Right lung (tissue), 5 donors: Measurements from ENCODE around the gene THSD4. TPM values are rescaled to one million over a fixed set of nuclear protein-coding genes. Genes with fewer than 3 reads are reported as not detected.

Source experiments
- DNase-seq, 2 donors: peaks; one replicate each; pipeline ENCODE4 v3.0.0-alpha.2; 2013
- polyA plus RNA-seq, 5 donors: library from polyadenylated mRNA; unstranded; fragments of 120-200 nt; gene quantifications; one replicate each; pipeline versions ENCODE4 v1.2.1 to v1.2.3, GENCODE V29; 2013; ENCODE audit warnings: inconsistent platforms in 1 of 5, low replicate concordance in 1 of 5; ENCODE audit not compliant: insufficient read length in 5 of 5, insufficient read depth in 1 of 5

The THSD4 gene
- polyA plus RNA-seq, 5 donors = 14.0 to 27.2 (median 17.1) TPM

GRCh38 chr15:71748293-71748718, 633.0 kb downstream of the THSD4 start:
- no peak for DNase-seq

- no peak for DNase-seq
Observed at GRCh38 chr15:71749500-71749899, 634.2 kb downstream of the THSD4 start.

DNA sequence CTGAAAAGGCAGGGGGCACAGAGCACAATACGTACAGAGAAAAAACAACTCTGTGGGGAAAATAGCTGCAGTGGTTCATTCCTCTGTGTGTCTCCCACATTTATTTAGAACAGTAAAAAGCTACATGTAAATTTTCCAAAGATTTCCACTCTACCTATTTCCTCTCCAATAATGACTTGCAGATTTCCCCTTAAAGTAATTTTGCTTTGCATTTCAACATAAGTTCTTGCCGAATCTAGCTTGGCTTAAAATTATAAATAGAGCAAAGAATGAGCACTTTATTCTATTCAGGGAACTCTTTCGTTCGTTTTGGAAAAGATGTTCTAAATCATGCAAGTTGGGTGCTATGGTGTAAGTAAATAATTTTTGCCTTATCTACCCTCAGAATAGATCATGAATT, 636.9 kb downstream of the THSD4 start:
- no peak for DNase-seq

DNA sequence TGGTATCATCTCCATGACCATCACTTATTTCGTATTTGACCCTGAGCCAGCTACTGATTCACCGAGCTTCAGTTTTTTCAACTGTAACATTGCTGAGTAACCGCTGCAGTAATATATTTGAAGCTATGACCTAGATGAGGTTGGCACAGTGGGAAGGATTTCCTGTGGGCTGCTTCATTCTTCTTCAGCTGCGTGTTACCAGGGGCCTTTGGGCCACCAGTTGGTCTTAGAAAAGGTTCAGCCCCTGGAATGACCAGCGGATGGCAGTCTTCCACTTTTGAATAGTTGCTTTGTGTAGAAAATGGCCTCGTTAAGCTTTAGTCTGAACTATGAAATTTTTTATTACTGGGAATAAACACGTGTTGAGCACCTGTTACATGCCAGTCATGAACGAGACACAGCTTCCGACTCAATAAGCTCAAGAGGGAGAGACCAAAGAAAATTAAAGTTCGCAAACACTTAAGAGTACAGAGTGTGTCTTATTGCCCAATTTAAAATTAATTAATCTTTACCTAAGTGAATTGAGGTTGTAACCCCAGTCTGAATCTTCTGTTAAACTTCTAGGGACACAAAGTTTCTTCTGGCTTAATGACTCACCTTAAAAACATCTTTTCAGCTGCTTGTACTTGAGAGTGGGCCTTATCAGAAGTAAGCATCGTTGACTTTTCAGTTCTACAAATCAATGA, 637.5 kb downstream of the THSD4 start:
- DNase-seq = peak; percentile 30 to 42

DNA sequence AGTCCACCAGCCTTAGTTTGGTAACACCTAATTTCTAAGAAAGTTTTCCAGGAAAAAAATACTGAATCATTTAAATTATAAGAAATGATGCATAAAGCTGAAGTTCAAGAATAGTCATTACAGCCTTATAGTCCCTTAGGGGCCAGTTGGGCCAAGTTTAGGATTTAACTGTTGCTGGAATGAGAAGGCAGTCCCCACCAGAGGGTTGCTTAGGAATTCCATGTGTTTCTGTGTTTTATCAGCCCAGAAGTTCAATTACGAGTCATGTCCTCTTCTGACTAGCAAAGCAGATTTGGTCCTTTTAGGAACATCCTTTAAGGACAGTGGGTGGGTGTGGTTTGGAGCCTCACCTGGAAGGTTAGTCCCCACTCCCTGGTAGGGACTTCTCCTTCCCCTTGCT, 638.1 kb downstream of the THSD4 start:
- no peak for DNase-seq

DNA sequence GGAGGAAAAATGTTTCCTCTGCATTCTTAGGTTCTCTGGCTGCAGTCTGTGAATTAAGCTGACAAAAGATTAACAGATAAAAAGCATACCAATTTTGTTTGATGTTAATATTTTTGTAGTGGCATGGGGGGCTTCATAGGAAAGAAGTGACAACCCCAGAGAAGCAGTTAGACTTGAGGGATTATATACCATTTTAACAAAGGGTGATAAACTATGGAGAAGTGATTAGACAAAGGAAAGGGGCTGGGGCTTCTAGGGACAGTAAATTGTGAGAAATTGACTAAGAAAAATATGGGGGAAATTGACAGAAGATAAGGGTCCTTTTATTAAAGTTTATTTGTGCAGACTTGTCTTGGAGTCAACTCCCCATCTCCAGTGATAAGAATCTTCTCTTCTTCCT, 639.4 kb downstream of the THSD4 start:
- DNase-seq = no peak

GRCh38 chr15:71755092-71755970, 640.1 kb downstream of the THSD4 start:
- no peak for DNase-seq

DNA sequence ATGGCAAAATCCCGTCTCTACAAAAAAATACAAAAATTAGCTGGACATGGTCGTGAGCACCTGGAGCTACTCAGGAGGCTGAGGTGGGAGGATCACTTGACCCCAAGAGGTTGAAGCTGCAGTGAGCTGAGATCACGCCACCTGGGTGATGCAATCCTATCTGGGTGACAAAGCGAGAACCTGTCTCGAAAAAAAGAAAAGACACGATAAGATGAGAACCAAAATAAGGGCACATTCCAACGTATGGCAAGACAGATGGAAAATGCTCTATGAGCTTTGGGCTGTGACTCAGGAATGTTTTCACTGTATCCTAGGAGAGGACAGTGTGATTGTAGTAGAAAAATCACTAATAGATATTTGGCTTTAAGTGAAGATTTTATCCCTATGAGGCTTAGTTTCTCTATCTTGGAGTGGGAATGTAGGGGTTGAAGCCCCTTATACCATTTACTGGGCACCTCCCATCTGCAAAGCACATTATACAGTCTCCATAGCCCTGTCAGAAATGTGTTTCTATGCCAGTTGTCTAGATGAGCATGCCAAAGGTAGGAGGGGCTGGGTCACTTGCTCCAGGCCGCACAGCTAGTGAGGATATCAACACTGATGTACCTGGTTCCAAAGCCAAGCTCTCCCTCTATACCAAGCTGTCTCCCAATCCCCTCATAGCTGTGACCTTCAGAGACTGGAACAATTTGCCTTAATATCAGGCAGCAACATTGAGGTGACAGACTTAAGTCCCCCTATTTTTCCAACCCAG, 641.5 kb downstream of the THSD4 start:
- DNase-seq = no peak

DNA sequence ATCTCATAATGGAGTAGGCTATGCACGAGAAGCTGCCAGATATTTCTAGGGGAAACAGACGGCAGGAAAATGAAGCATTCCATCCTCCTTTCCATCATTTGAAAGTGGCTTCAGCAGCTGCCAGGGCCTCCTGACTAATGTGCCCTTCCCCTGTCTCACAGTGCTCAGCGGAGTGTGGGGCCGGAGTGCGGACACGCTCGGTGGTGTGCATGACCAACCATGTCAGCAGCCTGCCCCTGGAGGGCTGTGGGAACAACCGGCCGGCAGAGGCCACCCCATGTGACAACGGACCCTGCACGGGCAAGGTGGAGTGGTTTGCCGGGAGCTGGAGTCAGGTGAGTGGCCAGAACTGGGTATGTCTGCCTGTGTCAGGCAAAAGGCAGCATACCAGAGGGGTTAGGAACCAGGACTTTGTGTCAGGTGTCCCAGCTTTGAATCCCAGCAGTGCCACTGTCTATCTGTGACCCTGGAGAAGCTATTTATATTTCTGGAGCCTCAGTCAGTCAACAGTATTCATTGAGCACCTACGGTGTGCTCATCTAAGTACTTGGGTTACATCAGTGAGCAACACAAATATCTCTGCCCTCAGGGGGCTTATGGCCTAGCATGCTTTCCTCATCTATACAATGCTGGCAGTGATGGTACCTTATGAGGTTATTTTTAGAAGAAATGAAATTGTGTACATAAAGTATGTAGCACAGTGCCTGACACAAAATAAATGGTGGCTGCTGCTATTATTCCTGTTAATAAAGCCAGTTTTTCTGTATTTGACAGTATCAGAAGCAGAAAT, 642.7 kb downstream of the THSD4 start:
- DNase-seq = no peak

- DNase-seq = no peak
Observed at GRCh38 chr15:71758711-71759110, 643.4 kb downstream of the THSD4 start.

GRCh38 chr15:71760852-71761251, 645.6 kb downstream of the THSD4 start:
- no peak for DNase-seq

GRCh38 chr15:71761649-71762048, 646.4 kb downstream of the THSD4 start:
- DNase-seq = no peak

- DNase-seq = no peak
Observed at GRCh38 chr15:71768184-71768583, 652.9 kb downstream of the THSD4 start.

DNA sequence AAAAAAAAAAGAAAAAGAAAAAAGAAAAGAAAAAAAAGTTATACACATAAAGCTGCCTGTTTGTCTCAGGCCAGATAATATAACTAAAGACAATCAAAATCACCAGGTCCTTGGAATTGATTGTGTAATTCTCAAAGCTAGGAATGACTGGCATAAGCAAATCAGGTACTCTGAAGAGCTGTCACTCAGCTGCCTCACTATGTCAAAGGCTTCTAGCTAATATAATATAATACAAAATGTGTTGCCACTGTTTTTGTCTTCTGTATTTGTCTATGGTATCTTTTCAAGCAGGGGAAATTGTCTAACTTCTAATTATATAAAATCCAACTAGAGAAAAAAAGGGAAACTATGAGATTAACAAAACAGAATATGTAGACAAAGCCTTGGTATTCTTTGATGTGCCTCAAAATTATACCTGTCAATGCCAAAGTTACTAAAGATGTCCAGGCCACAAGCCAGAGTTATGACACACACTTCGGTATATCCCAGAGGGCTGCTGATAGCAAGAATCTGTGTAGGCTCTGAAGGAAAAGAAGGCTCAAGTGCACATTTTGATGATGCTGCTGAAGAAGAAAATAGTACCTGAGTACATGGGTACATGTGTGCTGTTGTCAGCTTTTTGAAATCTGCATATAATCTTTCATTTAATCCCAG, 658.1 kb downstream of the THSD4 start:
- DNase-seq = no peak

DNA sequence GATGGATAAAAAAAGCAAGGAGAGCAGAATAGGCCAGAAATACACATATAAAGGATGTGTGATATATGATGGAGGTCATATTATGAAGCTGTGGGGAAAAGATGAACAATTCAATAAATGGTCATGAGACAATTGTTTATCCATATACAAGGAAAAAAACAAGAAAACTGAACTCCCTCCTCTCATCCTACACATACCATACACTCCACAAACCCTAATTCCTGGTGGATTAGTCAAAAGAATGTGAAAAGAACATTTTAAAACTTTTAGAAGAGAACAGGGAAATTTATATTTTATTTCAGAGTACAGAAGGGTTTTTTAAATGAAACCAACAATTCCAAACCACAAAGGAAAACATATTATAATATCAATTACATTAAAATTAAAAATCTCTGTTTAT, 660.6 kb downstream of the THSD4 start:
- DNase-seq = no peak

DNA sequence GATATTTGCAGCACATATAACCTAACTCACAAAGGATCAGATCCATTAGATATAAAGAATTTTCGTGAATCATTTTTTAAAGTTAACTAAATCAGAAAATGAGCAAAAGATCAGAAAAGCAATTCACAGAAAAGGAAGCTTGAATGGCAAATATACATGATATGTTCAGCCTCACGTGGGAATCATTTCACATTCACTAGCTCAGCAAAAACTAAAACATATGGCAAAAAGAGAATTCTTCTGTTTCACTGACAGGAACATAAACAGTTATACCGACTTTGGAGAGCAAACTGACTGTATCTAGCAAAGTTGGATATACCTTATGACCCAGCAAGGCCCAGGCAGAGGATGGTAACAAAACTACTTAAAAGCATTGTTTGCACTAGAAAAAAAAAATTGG, 661.0 kb downstream of the THSD4 start:
- no peak for DNase-seq

DNA sequence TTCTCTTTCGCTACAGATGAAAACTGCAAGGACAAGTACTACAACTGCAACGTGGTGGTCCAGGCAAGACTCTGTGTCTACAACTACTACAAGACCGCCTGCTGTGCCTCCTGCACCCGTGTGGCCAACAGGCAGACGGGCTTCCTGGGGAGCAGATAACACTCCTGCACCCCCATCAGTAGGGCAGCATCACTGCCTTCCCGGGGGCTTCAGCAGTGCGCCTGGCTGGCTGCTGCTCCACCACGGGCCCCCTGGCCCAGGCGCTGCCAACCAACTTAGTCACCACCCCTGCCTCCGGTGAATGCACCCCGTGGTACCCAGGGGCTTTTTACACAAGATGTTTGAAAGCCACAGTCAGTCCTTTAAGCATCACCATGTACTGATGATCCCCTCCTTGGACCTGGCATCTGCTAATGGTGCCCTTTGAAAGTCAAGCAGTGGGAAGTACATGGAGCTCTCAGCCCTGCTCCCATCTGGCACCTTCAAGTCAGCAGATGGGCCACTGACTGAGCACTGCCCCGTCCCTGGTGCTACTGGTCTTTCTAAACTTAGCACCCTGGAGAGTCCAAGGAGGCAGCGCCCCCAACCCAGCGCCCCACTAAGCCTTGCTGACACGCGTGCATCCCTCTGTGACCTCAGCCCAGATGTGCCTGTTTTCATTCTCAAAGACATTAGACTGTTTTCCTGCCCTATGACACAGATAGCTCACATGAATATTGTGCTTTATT, 662.1 kb downstream of the THSD4 start:
- no peak for DNase-seq

GRCh38 chr15:71779073-71779797, 664.0 kb downstream of the THSD4 start:
- DNase-seq = no peak

DNA sequence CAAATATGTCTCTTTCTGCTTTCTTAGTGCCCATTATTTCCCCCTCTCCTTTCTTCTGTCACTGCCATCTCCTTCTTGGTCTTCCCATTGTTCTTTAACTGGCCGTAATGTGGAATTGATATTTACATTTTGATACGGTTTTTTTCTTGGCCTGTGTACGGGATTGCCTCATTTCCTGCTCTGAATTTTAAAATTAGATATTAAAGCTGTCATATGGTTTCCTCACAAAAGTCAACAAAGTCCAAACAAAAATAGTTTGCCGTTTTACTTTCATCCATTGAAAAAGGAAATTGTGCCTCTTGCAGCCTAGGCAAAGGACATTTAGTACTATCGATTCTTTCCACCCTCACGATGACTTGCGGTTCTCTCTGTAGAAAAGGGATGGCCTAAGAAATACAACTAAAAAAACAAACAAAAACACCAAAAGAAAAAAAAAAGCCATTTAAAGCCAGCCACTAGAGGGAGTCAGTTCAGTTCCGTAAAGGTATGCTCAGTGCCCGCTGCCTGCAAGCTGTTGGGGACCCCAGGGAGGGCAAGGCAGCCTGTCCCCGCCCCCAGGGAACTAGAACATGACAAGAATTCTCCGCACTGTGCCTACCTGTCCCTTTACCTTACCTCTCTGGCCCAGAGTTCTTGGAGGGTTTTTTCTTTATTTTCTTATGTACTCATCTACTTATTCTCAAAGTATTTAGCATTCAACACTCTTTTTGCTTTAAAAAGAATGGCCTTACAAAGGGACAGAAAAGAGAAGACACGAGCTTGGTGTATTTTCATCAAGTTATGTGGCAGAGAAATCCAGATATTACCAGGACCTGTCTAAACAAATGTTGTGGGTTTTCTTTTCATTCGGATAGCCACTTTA, 665.1 kb downstream of the THSD4 start:
- peak; percentile 53 to 72 for DNase-seq
